HG03097 (cell line): ENCODE results near the gene MYH6.
"Not testable (repeated sequence)": the region's sequence is repeated elsewhere in the genome, so short reads cannot be mapped to it uniquely, and the experiment has no call there.

ENCODE experiments used
- ATAC-seq: cut with Tn5 transposase; IDR thresholded peaks from one replicate; pipeline ENCODE4 v1.9.1; 2021; ENCODE audit not compliant: unreplicated experiment, low FRiP score

MYH6 gene

DNA sequence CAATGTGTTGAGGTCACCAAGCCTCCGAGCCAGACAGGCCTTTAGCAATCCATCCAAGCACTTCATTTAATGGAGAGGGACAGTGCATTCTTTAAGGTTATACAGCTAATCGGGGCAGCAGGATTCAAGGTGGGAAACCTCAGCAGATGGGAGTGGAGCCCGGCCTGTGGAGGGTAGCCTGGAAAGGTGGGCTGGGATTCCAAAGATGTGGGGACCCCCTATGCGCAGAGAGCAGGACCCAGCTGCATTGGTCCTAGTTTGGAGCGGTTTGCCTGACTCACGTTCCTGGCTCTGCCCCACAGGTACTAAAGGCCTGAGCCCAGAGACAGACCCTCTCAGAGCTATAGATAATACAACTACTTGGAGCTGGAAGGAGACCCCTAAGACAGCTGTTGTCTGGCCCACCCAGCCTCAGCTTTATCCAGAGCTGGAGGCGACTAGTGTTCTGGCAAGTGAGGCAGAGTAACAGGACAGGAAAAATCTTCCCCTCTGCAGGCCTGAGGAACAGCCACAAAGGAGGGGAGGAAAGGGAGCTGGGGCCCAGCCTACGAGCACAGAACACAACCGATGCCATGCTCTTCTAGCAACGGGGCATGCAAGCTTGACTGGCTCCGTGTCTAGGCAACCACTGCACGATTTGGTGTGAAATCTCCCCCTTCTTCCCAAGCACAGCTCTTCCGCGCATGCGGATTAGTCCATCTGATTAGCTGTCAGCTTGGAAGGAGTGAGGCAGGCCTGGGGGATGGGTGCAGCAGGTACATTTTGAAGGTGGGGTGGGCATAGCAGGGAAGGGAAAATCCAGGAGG, 28.5 kb upstream of the MYH6 start:
- no peak for ATAC-seq

DNA sequence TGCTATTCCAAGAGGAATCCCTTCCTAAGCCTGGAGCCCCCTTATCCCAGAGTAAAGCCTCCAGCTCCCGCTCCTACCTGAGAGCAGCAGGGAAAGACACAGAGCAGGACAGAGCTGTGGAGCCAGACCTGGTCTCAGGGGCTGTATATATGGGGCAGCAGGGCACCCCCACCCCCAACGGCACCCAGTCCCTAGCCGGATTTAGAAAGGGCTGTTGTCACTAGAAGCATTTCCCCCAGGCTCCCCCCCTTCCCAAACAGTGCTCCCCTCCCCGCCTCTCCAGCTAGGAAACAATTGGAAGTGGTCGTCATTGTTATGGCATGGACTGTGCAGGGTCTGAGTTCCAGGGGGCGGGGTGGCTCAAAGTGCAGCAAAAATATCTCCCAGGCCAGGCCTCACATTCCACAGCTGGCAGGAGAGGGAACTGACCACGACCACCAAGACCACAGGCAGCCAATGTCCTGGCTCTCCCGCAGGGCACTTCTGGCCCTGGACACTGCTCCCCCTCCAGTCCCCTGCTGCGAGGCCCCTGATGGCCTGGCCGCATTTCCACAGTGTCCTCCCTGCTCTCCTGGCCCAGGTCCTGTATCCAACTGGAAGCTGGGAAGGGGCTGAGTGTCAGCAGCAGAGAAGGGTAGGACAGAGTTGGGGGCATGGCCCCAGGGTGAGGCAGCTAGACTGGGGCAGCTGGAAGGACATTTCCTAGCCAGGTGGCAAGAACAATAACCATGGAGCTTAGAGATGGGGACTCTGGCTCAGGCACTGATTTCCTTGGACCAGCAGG, 27.7 kb upstream of the MYH6 start, which contains the start of gene MYH7:
MYH7 (minus strand) TSS at position 118 of the 784 bp plus-strand sequence. CDS start 1,928 bp downstream, outside the sequence.
- no peak for ATAC-seq

DNA sequence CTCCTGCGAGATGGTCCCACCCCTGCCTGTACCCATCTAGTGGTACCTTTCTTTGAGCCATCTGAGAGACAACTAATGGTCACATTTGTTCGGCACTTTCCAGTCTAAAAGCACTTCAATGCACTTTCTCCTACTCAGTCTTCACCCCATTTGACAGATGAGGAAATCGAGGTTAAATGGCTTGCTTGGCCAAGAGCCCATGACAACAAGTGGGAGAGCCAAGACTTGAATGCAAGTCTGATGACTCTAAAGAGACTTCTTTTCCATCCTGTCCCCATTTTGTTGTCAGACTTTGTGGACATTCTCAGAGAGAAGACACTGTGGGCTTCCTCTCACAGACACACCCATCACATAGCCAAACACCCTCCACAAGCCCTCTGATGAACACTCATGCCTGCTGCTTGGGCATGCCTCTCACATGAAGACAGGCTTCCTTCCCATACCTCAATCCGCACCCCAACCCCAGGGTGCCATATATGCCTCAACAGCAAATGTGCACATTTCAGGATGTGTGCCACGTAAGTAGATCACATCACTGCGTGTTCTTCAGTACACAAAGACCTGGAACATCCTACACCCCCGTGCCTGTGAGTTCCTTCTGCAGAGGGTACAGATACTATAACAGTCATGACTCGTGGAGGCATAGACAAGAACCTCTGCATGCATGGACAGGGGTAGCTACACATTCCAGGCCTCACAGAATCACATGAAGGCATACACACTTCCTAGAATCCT, 26.6 kb upstream of the MYH6 start:
- no peak for ATAC-seq

- no peak for ATAC-seq
Observed at GRCh38 chr14:23433457-23433856, 25.4 kb upstream of the MYH6 start.

GRCh38 chr14:23432946-23433345, 24.9 kb upstream of the MYH6 start:
- ATAC-seq = no peak

DNA sequence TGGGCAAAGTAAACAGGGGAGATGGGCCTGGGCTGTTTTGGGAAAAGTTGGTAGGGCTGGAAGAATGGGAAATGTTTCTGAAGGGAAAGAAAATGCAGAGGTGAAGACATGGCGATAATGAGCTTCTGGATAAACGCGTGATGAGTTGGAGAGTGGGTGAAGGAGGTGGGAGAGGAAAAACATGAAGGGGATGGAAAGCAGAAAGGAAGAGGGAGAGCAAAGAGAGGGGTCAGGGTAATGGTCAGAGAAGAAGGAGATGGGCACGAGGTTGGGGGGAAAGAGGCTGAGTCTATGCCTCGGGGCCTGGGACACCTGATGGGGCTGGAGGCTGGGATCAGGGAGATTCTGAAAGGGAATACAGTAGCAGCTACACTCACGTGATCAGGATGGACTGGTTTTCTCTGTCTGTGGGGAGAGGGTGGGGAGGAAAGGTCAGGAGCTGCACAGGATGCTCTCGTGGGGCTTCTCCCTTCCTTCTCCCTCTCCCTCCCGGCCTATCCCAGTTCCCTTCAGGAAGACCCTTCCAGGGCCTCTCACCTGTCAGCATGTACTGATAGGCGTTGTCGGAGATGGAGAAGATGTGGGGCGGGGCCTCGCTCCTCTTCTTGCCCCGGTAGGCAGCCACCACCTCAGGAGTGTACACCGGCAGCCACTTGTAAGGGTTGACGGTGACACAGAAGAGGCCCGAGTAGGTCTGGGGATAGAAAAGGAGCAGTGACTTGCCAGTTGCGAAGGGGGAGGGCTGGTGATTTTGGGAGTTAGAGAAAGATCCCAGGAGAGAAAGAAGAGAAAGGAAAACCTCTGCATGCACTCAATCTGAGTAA, 24.2 kb upstream of the MYH6 start:
- ATAC-seq = no peak

DNA sequence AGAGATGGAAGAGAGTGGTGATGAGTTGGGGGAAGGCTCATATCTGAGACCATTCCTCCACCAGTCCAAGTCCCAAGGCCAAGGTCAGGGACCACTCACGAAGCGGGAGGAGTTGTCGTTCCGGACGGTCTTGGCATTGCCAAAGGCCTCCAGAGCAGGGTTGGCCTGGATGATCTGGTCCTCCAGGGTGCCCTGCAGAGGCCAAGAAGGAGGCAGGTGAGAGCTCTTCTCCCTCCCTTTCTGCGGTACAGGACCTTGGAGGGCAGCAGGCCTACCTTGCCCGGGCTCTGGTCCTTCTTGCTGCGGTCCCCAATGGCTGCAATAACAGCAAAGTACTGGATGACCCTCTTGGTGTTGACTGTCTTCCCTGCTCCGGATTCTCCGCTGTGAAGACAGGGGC, 23.4 kb upstream of the MYH6 start:
- ATAC-seq = no peak

- ATAC-seq = no peak
Observed at GRCh38 chr14:23430723-23431085, 22.6 kb upstream of the MYH6 start.

DNA sequence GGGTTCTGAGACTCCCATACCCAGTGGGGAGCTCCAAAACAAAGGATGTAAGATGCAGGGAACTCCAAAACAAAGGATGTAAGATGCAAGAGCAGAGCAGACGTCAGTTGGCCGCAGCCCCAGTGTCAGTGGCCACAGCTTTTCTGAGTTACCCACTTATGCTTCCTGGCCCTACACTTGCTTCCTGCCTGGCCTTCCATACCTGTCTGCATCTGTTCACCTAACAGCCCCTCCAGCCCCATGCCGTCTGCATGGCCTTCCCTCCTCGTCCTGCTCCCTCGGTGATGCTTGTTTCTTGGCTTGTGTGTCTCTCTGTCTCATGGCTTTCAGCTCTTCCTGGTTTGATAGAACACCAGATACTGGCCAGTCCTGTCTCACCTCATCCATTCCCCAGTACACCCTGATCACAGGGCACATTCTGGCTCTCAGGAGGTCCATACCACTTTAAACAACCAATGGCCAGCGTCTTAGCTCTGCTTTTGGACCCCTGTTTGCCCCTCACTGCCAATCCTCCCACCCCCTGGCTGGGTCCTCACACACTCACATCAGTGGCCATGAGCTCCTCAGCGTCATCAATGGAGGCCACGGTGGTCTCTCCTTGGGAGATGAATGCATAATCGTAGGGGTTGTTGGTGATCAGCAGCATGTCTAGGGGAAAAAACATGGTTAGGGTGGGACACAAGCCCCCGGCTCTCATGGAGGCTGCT, 22.1 kb upstream of the MYH6 start:
- ATAC-seq = no peak

GRCh38 chr14:23428686-23429495, 20.8 kb upstream of the MYH6 start:
- ATAC-seq = no peak

DNA sequence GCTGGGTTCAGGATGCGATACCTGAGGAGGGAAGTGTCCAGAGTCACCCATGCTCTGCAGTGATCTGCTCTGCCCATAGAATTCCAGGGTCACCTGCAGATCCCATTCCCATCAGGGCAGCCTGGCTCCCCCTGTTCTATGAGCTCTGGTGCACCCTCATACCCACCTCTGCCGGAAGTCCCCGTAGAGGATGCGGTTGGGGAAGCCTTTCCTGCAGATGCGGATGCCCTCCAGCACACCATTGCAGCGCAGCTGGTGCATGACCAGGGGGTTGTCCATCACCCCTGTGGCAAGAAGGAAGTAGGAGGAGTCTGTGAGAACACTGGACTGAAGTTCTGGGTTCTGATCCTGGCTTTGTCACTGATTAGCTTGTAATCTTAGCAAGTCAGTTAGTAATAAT, 17.7 kb upstream of the MYH6 start:
- not testable (repeated sequence) for ATAC-seq

DNA sequence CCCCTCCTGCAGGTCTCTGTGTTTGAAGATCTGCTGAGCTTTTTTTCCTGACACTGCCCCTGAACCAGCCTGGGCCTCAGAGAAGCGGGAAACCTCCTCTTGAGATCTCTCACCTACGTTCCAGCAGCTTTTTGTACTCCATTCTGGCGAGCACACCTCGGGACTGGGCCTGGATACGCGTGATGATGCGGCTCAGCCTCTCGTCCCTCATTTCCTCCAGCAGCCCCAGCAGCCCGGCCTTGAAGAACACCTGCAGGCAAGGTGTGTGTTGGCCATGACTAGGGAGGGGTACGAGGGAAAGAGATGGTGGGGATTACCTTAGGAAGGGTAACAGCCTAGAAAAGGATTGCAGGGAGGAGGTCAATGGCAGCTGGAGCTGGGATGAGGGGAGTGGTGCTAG, 17.1 kb upstream of the MYH6 start:
- ATAC-seq = no peak

- ATAC-seq = no peak
Observed at GRCh38 chr14:23423657-23424056, 15.6 kb upstream of the MYH6 start.

GRCh38 chr14:23421594-23421993, 13.5 kb upstream of the MYH6 start:
- ATAC-seq = no peak

DNA sequence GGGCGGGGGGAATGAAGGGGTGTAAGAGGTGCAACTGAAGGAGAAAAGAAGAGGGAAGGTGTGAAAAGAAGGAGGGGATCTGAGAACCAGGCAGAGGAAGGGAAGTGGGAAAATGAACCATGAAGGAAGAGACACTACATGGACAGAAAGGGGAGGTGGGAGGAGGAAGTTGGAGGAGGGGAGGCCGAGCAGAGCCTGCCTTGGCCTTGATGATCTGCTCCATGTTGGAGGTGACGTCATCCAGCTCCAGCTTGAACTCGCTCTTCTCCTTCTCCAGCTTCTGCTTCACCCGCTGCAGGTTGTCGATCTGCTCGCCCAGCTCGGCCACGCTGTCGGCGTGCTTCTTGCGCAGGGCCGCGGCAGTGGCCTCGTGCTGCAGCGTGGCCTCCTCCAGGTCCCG, 11.6 kb upstream of the MYH6 start:
- ATAC-seq = not testable (repeated sequence)

GRCh38 chr14:23418021-23418420, 9.9 kb upstream of the MYH6 start:
- no peak for ATAC-seq

DNA sequence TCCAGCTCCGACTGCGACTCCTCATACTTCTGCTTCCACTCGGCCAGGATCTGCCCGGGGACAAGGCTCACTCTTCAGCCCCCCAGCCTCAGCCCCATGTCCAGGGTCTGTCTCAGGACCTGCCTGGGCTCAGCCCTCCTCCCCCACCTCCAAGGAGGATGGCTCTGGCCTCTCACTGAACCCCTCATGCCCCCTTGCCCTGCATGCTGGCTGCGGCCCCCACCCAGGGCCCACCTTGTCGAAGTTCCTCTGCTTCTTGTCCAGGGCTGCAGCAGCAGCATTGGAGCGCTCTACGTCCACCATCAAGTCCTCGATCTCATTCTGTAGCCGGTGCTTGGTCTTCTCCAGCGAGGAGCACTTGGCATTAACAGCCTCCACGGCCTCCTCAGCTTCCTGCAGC, 9.2 kb upstream of the MYH6 start:
- ATAC-seq = not testable (repeated sequence)

DNA sequence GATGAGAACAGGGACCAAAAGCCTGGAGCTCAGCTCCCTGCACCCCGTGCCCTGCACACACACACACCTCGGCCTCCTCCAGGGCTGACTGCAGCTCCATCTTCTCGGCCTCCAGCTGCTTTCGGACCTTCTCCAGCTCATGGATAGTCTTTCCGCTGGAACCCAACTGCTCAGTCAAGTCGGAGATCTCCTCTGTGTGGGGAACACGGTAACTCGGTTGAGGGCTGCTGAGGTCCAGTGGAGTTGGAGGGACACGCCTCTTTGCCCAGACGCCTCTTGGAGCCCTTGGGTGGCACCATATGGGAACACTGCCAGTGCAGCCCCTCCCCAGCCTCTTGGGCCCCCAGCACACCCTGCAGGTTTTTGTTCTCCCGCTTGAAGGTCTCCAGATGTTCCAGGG, 8.7 kb upstream of the MYH6 start:
- ATAC-seq = no peak
